GM21390 (cell line): Measurements from ENCODE around the gene PTGES.
"Not testable (repeated sequence)": the region's sequence is repeated elsewhere in the genome, so short reads cannot be mapped to it uniquely, and the experiment has no call there.

Experiments used
- ATAC-seq: cut with Tn5 transposase; IDR thresholded peaks from one replicate; pipeline ENCODE4 v1.9.1; 2021; ENCODE audit not compliant: unreplicated experiment

The PTGES gene

DNA sequence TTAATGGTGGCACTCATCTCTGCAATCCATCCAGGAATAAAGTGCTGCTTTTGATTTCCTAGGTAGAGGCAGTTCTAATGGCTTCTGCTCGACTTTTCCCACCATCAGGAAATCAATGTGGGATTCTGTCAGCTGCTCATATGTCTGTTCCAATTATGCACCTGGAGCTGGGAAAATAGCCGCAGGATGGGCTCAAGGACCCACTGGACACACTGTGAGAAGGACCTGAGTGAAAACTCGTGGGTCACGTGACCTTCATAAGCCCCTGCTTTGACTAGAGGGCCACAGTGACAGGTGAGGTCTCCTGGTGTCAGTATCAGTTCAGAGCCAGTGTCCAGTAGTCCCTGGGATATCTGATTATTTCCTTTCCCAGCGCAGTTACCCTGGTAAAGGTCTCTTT, 17.9 kb upstream of the PTGES start:
- no peak for ATAC-seq

DNA sequence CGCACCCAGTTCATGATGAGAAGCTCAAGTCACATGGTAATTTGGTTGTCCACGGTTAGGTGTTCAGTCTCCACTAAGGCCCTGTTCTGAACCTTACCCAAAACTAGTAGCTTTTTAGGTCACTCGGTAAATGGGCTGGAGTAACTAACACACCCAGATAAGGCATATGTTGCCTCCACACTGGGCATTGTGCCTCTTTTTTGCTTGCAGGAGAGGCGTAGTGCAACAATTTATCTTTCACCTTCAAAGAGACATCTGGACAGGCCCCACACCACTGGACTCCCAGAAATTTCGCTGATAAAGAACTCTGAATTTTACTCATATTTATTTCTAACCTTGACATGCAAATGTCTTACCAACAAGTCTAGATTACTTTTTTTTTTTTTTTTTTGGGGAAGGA, 16.8 kb upstream of the PTGES start:
- ATAC-seq, result no peak

DNA sequence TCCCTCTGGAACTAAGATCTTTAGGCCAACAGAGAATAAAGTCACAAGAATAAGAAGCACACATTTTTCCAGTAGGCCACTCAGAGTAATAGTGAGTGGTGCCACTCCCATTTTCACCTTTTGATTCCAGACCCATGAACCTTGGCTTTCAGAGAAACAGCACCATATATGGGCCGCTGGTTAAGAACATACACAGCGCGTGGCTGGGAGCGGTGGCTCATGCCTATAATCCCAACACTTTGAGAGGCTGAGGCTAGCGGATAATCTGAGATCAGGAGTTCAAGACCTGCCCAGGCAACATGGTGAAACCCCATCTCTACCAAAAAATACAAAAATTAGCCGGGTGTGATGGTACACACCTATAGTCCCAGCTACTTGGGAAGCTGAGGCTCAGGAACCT, 15.6 kb upstream of the PTGES start:
- no peak for ATAC-seq

DNA sequence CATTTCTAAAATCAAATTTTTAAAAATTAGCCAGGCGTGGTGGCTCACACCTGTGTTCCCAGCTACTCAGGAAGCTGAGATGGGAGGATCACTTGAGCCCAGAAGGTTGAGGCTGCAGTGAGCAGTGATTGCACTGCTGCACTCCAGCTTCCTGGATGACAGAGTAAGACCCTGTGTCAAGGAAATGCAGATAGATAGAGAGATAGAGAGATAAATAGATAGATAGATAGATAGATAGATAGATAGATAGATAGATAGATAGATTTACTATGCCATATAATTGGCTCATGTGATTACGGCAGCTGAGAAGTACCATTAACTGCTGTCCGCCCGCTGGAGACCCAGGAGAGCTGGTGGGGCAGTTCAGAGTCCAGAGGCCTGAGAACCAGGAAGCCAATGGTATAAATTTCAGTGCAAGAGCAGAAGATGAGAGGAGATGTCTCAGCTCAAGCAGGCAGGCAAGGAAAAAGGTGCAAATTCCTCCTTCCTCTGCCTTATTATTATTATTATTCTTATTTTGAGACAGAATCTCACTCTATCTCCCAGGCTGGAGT, 13.0 kb upstream of the PTGES start:
- ATAC-seq, result no peak

DNA sequence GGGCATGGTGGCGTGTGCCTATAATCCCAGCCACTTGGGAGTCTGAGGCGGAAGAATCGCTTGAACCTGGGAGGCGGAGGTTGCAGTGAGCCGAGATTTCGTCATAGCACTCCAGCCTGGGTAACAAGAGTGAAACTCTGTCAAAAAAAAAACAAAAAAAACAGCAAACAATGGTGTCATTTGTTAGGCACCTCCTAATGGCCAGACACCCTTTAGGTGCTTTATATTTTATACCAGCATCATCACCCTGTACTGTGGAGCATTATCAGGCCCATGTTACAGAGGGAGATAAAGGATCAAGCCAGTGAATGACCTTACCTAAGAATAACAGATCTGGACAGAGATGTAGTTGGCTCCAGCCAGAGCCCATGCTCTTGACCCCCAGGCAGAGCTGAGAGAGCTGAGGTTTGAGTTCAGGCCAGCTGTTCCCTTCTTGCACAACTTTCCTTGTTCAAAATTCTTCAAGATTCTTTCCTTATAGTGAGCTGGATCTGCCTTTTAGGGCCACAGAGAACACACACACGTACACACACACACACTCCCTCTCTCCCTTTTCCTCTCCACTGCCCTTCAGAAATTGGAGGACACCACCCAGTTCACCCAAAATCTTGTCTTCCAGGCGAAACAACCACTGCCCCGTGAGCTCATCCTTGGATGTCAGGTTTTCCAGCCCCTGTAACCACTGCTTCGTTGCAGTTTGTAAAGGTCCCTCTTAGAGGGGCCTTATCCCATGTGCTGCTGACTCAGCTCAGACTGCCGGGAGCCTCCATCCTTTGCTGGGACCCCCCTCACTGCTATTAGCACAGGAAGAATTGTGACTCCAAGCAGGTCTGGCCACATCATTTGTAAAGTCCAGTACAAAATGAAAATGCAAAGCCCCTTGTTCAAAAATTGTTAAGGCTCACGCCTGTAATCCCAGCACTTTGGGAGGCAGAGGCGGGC, 10.4 kb upstream of the PTGES start:
- no peak for ATAC-seq

DNA sequence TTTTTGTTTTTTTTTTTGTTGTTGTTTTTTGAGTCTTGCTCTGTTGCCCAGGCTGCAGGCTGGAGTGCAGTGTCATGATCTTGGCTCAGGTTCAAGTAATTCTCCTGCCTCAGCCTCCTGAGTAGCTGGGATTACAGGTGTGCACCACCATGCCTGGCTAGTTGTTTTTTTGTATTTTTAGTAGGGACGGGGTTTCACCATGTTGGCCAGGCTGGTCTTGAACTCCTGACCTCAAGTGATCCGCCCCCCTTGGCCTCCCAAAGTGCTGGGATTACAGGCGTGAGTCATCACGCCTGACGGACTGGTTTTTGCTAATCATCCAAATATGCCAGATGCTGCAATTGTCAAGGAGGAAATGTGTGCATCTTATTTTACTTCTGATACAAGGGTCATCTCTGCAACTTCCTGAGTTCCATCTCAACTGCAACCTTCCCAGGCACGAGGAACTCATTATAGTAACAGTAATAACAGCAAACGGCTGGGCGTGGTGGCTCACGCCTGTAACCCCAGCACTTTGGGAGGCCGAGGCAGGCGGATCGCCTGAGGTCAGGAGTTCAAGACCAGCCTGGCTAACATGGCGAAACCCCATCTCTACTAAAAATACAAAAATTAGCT, 9.6 kb upstream of the PTGES start:
- ATAC-seq, result not testable (repeated sequence)

DNA sequence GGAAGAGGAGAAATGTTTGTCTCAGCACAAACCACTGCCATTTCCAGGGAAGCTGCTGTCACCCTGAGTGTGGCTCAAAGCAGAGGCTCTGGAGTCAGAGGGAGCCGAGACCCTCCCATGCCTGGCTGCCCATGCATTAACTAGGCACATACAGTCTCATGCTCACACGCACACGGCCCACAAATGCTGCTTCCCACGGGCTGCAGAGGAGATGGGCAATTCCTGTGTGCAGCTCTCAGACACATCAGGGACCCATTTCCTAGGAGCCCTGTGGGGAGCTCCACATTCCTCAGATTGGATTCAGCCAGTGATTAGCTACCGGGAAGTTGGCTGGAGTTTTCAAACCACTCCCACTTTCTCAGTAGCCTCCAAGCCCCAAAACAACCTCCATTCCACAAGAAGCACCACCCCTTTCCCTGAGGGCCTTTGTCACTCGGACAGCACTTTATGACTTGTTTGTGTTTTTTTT, 9.1 kb upstream of the PTGES start:
- ATAC-seq, result no peak

DNA sequence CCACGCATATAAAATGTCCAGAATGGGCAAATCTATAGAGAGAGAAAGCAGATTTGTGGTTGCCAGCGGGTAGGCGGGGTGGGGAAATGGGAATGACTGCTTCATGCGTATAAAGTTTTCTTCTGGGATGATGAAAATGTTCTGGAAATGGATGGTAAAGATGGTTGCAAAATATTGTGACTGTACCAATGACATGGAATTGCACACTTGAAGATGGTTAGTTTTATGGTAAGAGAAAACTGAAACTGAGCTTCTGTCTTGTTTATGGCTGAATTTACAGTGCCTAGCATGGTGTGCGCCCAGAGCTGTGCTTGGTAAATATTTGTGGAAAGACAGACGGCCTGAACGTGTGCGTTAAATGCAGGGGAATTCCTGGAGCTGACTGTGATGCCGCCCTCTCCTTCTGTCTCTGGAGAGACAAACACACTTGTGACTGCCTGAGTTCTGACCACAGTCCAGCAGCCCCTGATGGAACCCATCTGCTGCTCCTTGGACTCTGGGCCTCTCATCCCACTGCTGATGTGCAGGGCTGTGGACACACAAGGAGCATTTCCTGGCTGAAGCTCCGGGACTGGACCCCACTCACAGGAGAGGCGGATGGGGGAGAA, 8.6 kb upstream of the PTGES start:
- no peak for ATAC-seq

DNA sequence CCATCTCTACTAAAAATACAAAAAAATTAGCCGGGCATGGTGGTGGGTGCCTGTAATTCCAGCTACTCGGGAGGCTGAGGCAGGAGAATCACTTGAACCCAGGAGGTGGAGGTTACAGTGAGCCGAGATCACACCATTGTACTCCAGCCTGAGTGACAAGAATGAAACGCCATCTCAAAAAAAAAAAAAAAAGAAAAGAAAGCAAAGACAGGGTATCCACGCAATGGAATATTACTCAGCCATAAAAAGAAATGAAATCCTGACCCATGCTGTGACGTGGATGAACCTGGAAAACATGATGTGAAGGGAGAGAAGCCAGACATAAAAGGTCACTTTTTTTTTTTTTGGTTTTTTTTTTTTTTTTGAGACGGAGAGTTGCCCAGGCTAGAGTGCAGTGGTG, 7.9 kb upstream of the PTGES start:
- ATAC-seq, result not testable (repeated sequence)

DNA sequence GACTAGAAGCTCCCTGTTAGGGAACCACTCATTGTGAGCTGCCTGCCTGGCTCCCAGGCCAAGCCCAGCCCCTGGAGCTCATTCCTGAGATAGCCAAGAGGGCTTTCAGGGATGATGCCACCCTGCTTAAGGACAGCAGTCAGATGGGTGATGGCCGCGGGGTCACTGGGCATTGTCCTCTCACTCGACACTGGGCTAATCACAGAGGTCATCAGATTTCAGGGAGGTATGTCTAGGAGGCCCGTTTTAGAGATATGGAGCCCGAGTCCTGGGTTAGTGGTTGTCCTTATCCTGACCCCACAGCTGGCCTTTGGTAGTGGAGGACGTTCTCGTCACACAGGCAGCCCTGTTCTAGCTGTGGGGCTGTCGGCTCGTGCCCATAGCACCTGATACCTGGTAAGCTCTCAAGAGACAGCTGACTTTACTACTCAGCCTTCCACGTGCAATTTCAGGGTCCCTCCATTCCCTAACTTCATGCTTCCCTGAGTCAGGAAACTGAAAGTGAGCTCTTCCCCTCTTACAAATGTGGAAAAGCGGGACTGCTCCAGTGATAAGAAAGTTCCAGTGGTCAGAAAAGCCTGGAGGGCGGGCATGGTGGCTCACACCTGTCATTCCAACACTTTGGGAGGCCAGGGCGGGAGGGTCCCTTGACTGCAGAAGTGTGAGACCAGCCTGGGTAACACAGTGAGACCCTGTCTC, 7.1 kb upstream of the PTGES start:
- ATAC-seq, result no peak

DNA sequence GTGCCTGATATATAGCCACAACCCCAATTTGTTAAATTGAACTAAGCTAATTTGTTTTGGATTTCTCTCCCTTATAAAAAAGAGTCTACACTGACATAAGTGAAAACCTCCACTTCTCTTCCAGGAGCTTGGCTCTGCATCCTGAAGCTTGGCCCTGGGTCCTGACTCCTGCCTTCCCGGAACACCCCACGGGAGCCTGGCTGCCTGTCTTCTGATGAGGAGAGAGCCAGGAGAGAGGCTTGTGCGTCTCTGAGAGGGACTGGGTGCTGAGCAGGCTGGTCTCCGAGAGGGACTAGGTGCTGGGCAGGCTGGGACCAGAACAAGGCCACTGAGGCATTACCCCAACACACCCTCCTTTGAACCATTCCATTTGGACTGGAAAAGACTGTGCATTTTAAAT, 6.5 kb upstream of the PTGES start:
- no peak for ATAC-seq

DNA sequence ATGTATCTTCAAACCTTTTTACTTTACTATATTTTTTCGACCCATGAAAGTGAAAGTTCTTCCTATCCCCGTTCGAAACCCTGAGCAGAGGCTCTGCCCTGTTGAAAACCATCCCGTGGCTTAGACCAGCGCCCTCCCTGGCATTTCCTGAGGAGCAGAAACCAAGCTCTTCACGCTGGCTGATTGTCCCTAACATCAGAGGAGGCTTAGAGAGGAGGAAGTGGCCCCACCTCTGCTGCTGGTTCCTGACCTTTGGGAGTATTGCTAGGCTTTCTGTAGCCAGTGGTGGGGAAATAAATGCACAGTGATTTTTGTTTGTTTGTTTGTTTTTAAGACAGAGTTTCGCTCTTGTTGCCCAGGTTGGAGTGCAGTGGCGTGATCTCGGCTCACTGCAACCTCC, 4.2 kb upstream of the PTGES start:
- no peak for ATAC-seq

DNA sequence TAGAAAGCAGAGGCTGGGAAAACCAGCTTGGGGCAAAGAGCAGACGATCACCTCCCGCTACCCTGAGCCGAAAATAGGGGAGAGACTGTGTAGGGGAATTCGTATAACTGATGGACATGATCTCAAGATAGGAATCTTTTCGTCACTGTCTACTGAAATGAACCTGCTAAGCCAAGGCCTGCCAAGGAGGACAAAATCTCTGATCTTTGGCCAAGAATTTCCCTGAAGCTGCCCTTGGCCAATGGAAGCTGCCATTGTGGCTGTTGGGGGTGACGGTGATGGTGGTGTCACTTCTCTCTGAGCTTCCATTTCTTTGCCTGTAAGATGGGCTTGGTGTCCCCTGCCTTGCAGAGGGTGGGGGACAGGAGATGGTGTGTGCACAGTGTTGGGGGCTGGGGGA, 3.3 kb upstream of the PTGES start:
- no peak for ATAC-seq

DNA sequence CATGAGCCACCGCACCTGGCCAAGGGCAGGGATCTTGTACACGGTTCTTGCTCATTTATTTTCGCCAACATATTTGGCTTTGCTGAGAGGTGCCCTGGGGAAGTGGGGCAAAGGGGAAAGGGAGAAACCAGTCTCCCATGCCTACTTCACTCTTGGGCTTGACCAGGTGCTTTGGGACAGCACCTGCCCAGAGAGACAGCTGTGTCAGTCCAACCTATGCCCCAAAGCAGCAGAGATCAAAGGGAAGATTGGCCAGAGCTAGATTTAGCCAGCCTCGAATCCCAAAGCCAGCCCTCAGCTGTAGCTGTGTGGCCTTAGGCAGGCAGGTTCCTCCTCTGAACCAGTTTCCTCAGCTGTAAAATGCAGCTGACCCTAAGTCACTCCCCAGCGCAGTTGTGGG, 2.3 kb upstream of the PTGES start:
- ATAC-seq, result no peak

DNA sequence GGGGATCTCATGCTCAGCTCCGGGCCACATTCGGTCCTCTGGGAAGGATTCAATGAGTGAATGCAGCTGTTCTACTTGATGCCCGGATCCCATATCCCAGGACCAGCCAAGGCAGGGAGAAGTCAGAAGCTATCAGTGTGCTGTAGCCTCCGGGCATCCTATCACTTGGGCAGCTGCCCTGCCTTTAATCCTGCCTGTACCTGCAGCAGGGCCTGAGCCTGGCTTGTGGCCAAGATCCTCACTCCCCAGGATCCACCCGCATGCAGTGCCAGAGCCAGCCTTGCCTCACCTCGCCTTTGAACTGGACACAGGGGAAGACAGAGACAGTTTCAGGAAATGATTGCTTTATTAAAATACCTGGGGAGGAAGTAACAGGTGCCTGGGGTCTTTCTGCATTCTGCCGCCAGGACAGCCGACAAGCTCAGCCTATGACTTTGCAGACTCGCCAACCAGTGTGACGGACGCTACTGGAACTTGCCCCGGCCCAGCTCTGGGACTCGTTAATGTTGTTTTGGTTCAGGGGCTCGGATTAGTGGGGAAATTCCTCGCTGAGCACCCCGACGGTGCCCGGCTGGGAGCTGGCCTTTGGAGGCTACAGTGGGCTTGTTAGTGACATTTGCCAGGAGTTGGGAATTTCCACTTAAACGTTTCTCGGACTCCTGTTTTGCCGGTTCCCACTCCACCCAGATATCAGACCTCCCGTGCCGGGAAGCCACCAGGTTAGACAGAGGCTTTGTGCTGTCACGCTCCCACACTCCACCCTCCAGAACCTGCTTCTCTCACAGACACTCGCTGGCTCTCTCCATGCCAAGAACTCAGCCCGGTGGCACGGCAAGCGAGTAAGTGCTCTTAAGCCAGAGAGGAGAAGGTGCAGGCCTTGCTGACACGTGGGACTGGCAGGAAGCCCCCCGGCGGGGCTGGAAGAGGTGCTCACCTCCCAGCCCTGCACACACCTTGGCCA, 721 bp downstream of the PTGES start:
- ATAC-seq, result no peak

DNA sequence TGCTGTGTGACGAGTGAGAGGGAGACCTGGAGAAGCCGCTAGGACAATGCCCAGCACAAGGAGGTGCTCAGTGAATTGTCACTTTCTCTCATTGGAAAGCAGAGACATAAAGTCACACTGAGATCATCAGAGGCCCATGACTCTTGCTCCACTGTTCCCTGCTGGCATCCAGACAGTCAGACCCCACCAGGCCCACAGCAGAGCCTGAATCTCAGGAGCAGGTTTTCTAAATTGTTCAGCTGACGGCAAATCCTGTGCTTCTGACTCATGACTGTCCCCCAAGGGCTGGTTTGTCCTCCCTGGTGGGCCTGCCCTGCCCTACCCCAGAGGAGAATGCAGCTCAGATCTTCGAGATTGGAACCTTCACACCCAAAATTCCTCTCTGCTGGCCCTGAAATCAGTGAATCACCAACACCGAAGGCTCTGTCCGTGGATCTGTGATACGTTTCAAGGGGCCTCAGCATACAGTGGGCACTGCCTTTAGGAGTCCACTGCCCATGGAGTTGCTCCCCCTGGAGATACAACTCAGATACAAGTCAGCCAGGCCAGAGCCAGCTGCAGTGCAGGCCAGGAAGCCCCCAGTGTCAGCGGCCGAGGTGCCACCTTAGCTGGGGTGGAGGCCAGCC, 2.7 kb downstream of the PTGES start:
- ATAC-seq, result no peak

DNA sequence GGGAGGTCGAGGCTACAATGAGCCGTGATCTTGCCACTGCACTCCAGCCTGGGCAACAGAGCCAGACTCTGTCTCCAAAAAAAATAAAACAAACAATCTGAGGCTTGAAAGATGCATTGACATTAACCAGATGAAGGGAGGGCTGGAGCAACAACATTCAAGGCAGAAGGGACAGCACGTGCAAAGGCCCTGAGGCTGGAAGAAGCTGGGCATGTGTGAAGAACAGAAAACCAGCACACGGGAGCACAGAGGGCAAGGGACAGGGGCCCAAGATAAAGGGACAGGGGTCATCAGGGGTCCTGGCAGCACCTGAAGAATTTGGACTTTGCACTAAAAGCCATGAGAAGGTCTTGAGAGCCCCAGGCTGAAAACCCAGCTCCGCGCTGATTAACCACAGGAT, 3.3 kb downstream of the PTGES start:
- ATAC-seq, result no peak

DNA sequence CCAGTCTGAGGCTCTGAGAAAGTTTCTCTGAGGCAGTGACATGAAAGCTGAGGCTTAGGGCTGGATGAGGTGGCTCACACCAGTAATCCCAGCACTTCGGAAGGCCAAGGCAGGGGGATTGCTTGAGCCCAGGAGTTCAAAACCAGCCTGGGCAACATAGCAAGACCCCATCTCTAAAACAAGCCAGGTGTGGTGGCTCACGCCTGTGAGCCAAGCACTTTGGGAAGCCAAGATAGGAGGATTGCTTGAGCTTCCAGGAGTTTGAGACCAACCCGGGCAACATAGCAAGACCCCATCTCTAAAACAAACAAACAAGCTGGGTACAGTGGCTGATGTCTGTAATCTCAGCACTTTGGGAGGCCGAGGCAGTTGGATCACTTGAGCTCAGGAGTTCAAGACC, 3.8 kb downstream of the PTGES start:
- not testable (repeated sequence) for ATAC-seq

DNA sequence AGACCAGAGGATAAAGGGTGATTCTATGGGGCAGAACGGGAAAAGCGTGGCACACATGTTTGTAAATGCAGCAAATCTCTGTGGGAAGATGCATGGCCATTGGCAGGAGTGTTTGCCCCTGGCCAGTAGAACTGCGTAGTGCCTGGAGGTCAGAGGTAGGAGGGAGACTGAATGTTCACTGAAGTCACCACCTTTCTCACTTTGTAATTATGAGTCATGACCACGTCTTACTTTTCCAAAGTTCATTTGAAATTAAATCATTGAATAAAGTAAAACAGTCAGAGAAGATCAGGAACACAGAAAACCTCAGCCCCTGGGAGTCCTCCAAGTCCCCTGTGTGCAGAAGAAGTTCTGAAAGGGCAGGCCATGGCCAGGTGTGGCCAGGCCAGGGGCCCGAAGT, 4.6 kb downstream of the PTGES start:
- ATAC-seq, result no peak
